Thyroid gland (tissue), 4 donors: ENCODE results near the gene TBC1D22A. TPM values are rescaled to one million over a fixed set of nuclear protein-coding genes. Genes with fewer than 3 reads are reported as not detected.
A peak's percentile ranks its signal among the peaks of the same experiment; 100 is the strongest.

Source experiments
- DNase-seq, 2 donors: peaks; one replicate each; pipeline ENCODE4 v3.0.0-alpha.2; 2019
- H3K27ac ChIP-seq, 3 donors: fragments of 200-600 bp; sonication (generic); 1 replicate in 2 of 3; 2 replicates in 1 of 3; pipeline ENCODE4 v1.5.1; 2016 to 2019; ENCODE audit warnings: mild to moderate bottlenecking in 1 of 3, moderate library complexity in 1 of 3
- H3K27me3 ChIP-seq: fragments of 200-600 bp; sonication (generic); one replicate; pipeline ENCODE4 v1.5.1; 2019
- H3K36me3 ChIP-seq, 2 donors: fragments of 200-600 bp; sonication (generic); one replicate each; pipeline ENCODE4 v1.5.1; 2016 to 2019
- H3K4me1 ChIP-seq, 2 donors: fragments of 200-600 bp; sonication (generic); one replicate each; pipeline ENCODE4 v1.5.1; 2017 to 2019
- H3K4me3 ChIP-seq, 3 donors: fragments of 200-600 bp; sonication (generic); replicated peaks in 1 of 3; 1 replicate in 2 of 3; 2 replicates in 1 of 3; pipeline ENCODE4 v1.5.1; 2016; ENCODE audit warnings: mild to moderate bottlenecking in 1 of 3
- H3K9me3 ChIP-seq: fragments of 200-600 bp; sonication (generic); one replicate; pipeline ENCODE4 v1.5.1; 2017
- CTCF ChIP-seq, 6 experiments: fragments of 200-600 bp in 3 of 6; fragments of 450-650 bp in 3 of 6; sonication (generic) in 3 of 6; IDR thresholded peaks; one replicate each; pipeline ENCODE4 v1.5.1; 2016 to 2019; ENCODE audit warnings: antibody characterized with exemption in 6 of 6, mild to moderate bottlenecking in 2 of 6, inconsistent platforms in 1 of 6, moderate library complexity in 1 of 6
- POLR2A ChIP-seq, 2 donors: fragments of 450-650 bp; IDR thresholded peaks; one replicate each; pipeline ENCODE4 v1.6.1; 2017; ENCODE audit warnings: antibody characterized with exemption in 2 of 2, mild to moderate bottlenecking in 2 of 2, moderate library complexity in 1 of 2
- WGBS, 2 donors: methylation state at CpG; one replicate each; pipeline ENCODE4 v1.1.5; 2017; 5-methylcytosine and 5-hydroxymethylcytosine counted together
- intact Hi-C: fragments of 100-400 bp; cut with DNase I; formaldehyde crosslinking; loops from one replicate; pipeline ENCODE4 v1.15.1; 2023
- total RNA-seq, 4 donors: library from RNA; depleted of rRNA; stranded (reverse); fragments of >200 nt; gene quantifications; one replicate each; pipeline ENCODE4 v1.2.3, GENCODE V29; 2016

The TBC1D22A gene
- total RNA-seq, 4 donors from 2014 or later = 26.7 to 34.6 (median 33.2) TPM

DNA sequence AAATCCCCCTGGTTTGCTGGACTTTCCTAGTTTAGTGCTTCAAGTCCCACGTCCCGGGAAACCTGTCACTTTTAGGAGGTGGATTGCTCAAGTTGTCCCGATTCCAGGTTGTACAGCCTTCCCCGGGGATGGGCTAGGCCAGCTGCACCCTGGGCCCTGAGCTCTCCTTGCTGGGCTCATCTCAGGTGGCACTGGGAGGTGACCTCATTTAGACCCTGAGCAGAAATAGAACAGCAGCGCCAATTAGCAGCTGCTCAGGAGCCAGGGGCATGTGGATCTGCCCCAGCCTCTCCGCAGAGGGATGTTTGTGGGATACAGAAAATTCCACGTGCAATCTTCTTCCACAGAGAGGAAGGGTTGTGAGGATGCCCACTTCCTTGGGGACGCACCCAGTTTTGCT lies 14.8 kb upstream of the TBC1D22A start:
- Histone ChIP-seq H3K4me1 (peaks cover 5 to 35% of the 10 kb centered on the region in 2 donors), H3K36me3 (no peaks in the 10 kb centered on the region), H3K27me3 (no peaks in the 10 kb centered on the region), H3K9me3 (no peaks in the 10 kb centered on the region), H3K4me3 (no peak overlapping the region), H3K27ac (no peak overlapping the region)
- no peak for DNase-seq
- 86 to 94% methylated on average over 5 to 8 of the region's 8 CpGs for WGBS, 2 donors
- intact Hi-C loops = no loop called here
- no peak for TF ChIP-seq POLR2A (IDR thresholded peaks at IDR 0.05)

- intact Hi-C loops = no loop called here
- no peak for DNase-seq
- H3K4me3 ChIP-seq = no peak overlapping the region
- peaks cover 8 to 41% of the 10 kb centered on the region in 2 donors for H3K4me1 ChIP-seq
- TF ChIP-seq CTCF (IDR thresholded peaks at IDR 0.05) (no peak), POLR2A (IDR thresholded peaks at IDR 0.05) (no peak)
- H3K27me3 ChIP-seq = no peaks in the 10 kb centered on the region
- no peak overlapping the region for H3K27ac ChIP-seq
- 74 to 91% methylated on average over 10 to 15 of the region's 20 CpGs for WGBS, 2 donors
- H3K36me3 ChIP-seq = no peaks in the 10 kb centered on the region
- H3K9me3 ChIP-seq = no peaks in the 10 kb centered on the region
These were observed 14.1 kb upstream of the TBC1D22A start for GRCh38 chr22:46748206-46748907.

GRCh38 chr22:46748908-46749675 lies 13.4 kb upstream of the TBC1D22A start:
- DNase-seq = no peak
- no peak for TF ChIP-seq POLR2A (IDR thresholded peaks at IDR 0.05)
- no peak for TF ChIP-seq CTCF (IDR thresholded peaks at IDR 0.05)
- Histone ChIP-seq H3K4me1 (peaks cover 9 to 49% of the 10 kb centered on the region in 2 donors), H3K27ac (no peak overlapping the region), H3K9me3 (no peaks in the 10 kb centered on the region), H3K36me3 (no peaks in the 10 kb centered on the region), H3K27me3 (no peaks in the 10 kb centered on the region), H3K4me3 (no peak overlapping the region)
- intact Hi-C loops = no loop called here
- 42 to 43% methylated on average over 14 to 15 of the region's 15 CpGs for WGBS, 2 donors

DNA sequence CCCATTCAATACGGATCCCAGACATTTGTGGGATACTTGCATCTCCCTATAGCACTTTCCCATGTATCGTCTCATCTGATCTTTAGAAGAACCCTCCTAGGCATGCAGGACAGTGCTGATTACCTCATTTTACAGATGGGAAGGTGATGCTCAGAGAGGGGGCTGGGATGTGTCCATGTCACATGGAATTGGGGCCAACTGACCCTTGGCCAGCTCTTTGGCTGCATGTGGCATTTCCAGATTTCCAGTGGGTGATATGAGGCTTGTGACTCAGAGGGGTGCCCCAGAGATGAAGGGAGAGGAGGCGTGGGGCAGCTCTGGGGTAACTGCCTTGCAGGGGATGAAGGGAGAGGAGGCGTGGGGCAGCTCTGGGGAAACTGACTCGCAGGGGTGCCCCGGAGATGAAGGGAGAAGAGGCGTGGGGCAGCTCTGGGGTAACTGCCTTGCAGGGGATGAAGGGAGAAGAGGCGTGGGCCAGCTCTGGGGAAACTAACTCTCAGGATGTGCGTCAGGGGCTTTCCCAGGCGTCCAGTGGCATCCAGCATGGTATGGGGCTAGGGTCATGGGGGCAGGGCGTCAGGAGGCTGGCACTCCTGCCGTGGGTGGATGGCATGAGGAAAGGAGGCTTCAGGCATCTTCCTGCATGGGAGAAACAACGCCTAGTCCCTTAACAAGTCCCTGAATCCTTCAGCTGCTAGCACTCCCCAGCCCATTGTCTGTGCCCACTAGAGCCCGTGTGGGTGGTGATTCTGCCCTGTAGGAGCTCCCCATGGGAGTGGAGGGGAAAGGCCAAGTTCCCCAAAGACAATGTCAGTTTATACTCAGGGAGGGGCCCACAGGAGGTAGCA lies 12.5 kb upstream of the TBC1D22A start:
- DNase-seq = no peak
- Histone ChIP-seq H3K9me3 (no peaks in the 10 kb centered on the region), H3K36me3 (no peaks in the 10 kb centered on the region), H3K4me1 (peaks cover 9 to 55% of the 10 kb centered on the region in 2 donors), H3K27me3 (no peaks in the 10 kb centered on the region), H3K4me3 (no peak overlapping the region), H3K27ac (peak overlapping the region in 1 of 3 donors; percentile 69)
- WGBS, 2 donors = 73 to 86% methylated on average over 13 to 14 of the region's 14 CpGs
- intact Hi-C loops = no loop called here
- TF ChIP-seq POLR2A (IDR thresholded peaks at IDR 0.05) = no peak
- TF ChIP-seq CTCF (IDR thresholded peaks at IDR 0.05) = no peak

DNA sequence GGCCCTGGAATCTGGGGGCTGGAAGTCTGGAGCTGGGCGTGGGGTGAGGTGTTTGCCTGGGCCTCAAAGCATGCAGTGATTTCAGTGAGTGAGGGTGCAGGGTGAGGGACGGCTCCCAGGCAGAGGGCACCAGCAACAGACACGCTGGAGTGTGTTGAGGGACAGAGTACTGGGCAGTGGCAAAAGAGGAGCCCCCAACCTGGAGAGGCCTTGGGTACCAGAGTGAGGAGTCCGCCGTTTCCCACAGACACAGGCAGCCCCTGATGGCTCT lies 12.0 kb upstream of the TBC1D22A start:
- Histone ChIP-seq H3K4me1 (peaks cover 9 to 56% of the 10 kb centered on the region in 2 donors), H3K27ac (peak overlapping the region in 1 of 3 donors; percentile 69)

More for the DNA sequence above, 12.0 kb upstream of the TBC1D22A start:
- intact Hi-C loops = no loop called here
- TF ChIP-seq POLR2A (IDR thresholded peaks at IDR 0.05) = no peak
- no peaks in the 10 kb centered on the region for H3K27me3 ChIP-seq
- H3K9me3 ChIP-seq = no peaks in the 10 kb centered on the region
- DNase-seq = no peak
- WGBS, 2 donors = 35 to 63% methylated on average over 5 of the region's 5 CpGs
- no peaks in the 10 kb centered on the region for H3K36me3 ChIP-seq
- no peak overlapping the region for H3K4me3 ChIP-seq
